GM13976 (cell line): ENCODE data around the gene SLC13A4.

ENCODE experiments used
- DNase-seq: peaks from one replicate; pipeline ENCODE4 v3.0.0; 2012; ENCODE audit warnings: low spot score
- CTCF ChIP-seq: IDR thresholded peaks from 2 replicates; pipeline ENCODE4 v1.5.1; 2012; ENCODE audit warnings: borderline replicate concordance, mild to moderate bottlenecking; ENCODE audit not compliant: insufficient read depth; ENCODE audit errors: extremely low read depth, missing control alignments, control extremely low read depth
- in situ Hi-C: fragments of 300-500 bp; cut with MboI; formaldehyde crosslinking; loops from one replicate; pipeline ENCODE4 v1.12.0; 2022; ENCODE audit warnings: low sequenced_read_pairs, mixed read lengths, inconsistent platforms; ENCODE audit not compliant: unreplicated experiment

SLC13A4 gene

GRCh38 chr7:135661311-135662122 is 66.5 kb downstream of the SLC13A4 start:
- in situ Hi-C loops, result loop anchor here (25.0 kb wide), 1 partner anchor 374 kb away; no protein-coding TSS in a partner anchor
- TF ChIP-seq CTCF, result no peak
- peak; percentile 40 for DNase-seq

GRCh38 chr7:135659159-135659846 is 68.7 kb downstream of the SLC13A4 start:
- no peak for TF ChIP-seq CTCF
- in situ Hi-C loops, result loop anchor here (25.0 kb wide), 1 partner anchor 372 kb away; no protein-coding TSS in a partner anchor
- no peak for DNase-seq

GRCh38 chr7:135658564-135658963 is 69.4 kb downstream of the SLC13A4 start:
- in situ Hi-C loops, result loop anchor here (25.0 kb wide), 1 partner anchor 371 kb away; no protein-coding TSS in a partner anchor
- no peak for DNase-seq
- no peak for TF ChIP-seq CTCF

GRCh38 chr7:135653340-135654080 is 74.5 kb downstream of the SLC13A4 start:
- TF ChIP-seq CTCF, result no peak
- in situ Hi-C loops, result loop anchor here (25.0 kb wide), 1 partner anchor 366 kb away; no protein-coding TSS in a partner anchor
- DNase-seq, result no peak

GRCh38 chr7:135650831-135651573 is 77.0 kb downstream of the SLC13A4 start:
- no peak for DNase-seq
- in situ Hi-C loops, result loop anchor here (25.0 kb wide), 1 partner anchor 364 kb away; no protein-coding TSS in a partner anchor
- no peak for TF ChIP-seq CTCF
